ENCODE measurements around the gene PLCD1. TPM values are rescaled to one million over a fixed set of nuclear protein-coding genes. Genes with fewer than 3 reads are reported as not detected.

The PLCD1 gene
- total and polyA plus RNA-seq, 2 of the 8 experiments (the other 6 are each of a cell fraction or from before 2014, with no cell fraction given): 15.3 to 19.2 TPM

GRCh38 chr3:37971467-37971866 lies 58.0 kb downstream of the PLCD1 start (continued):
- TF ChIP-seq, protein P1, sequence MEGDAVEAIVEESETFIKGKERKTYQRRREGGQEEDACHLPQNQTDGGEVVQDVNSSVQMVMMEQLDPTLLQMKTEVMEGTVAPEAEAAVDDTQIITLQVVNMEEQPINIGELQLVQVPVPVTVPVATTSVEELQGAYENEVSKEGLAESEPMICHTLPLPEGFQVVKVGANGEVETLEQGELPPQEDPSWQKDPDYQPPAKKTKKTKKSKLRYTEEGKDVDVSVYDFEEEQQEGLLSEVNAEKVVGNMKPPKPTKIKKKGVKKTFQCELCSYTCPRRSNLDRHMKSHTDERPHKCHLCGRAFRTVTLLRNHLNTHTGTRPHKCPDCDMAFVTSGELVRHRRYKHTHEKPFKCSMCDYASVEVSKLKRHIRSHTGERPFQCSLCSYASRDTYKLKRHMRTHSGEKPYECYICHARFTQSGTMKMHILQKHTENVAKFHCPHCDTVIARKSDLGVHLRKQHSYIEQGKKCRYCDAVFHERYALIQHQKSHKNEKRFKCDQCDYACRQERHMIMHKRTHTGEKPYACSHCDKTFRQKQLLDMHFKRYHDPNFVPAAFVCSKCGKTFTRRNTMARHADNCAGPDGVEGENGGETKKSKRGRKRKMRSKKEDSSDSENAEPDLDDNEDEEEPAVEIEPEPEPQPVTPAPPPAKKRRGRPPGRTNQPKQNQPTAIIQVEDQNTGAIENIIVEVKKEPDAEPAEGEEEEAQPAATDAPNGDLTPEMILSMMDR (IDR thresholded peaks at IDR 0.05; ENCODE audit: control extremely low read depth in 1 of 3, insufficient read depth in 1 of 3, low read depth in 1 of 3, low read length in 3 of 3): no peak
- no peak for TF ChIP-seq TCF12 (IDR thresholded peaks at IDR 0.05; ENCODE audit: low read depth, low read length)
- TF ChIP-seq TBP (IDR thresholded peaks at IDR 0.05; ENCODE audit: low read depth, low read length): no peak
